AG10803 (cell line): ENCODE data around the gene MIB2.
A peak's percentile ranks its signal among the peaks of the same experiment; 100 is the strongest.

Experiments
- DNase-seq: peaks from one replicate; pipeline ENCODE4 v3.0.0; 2010; ENCODE audit warnings: low read depth
- H3K4me3 ChIP-seq: 2 replicates; pipeline ENCODE4 v1.5.1; 2011; ENCODE audit warnings: mild to moderate bottlenecking, low read length, control low read depth
- CTCF ChIP-seq: conservative IDR thresholded peaks from 2 replicates; pipeline ENCODE4 v1.5.1; 2011; ENCODE audit warnings: mild to moderate bottlenecking, low read length, control low read depth, inconsistent platforms

Gene MIB2

GRCh38 chr1:1615256-1616044 lies at the start of gene MIB2:
Gene MIB2 (plus strand): TSS chr1:1615500. CDS start chr1:1623453, 7,953 bp downstream.
- peak; percentile 93 for DNase-seq
- peak within 1 kb of the TSS; percentile 97 for H3K4me3 ChIP-seq
- no peak for TF ChIP-seq CTCF

GRCh38 chr1:1567152-1567875 lies 48.0 kb upstream of the MIB2 start:
- DNase-seq = no peak
- no peak for TF ChIP-seq CTCF
- H3K4me3 ChIP-seq = no peak overlapping the region

GRCh38 chr1:1567891-1568291 lies 47.4 kb upstream of the MIB2 start:
- H3K4me3 ChIP-seq = no peak overlapping the region
- TF ChIP-seq CTCF = no peak
- peak; percentile 26 for DNase-seq

- DNase-seq = no peak
- H3K4me3 ChIP-seq = no peak overlapping the region
- TF ChIP-seq CTCF = no peak
These were observed 46.0 kb upstream of the MIB2 start for GRCh38 chr1:1569341-1569740.

GRCh38 chr1:1573843-1574720 lies 41.2 kb upstream of the MIB2 start:
- DNase-seq = peak; percentile 50
- 0 out of 2 replicates have a peak, but pooled peaks have one; percentile 2 for TF ChIP-seq CTCF
- H3K4me3 ChIP-seq = peak overlapping the region; percentile 98

- DNase-seq = peak; percentile 91
- TF ChIP-seq CTCF = no peak
These were observed 40.4 kb upstream of the MIB2 start, which contains the start of gene SSU72 for GRCh38 chr1:1574721-1575537. Gene SSU72 (minus strand): TSS chr1:1574863. CDS start chr1:1574557, 306 bp downstream.

More at GRCh38 chr1:1574721-1575537, 40.4 kb upstream of the MIB2 start, which contains the start of gene SSU72:
- peak within 1 kb of the TSS; percentile 98 for H3K4me3 ChIP-seq
